HFFc6 (cell line): Measurements from ENCODE around the gene CCDC59. TPM values are rescaled to one million over a fixed set of nuclear protein-coding genes. Genes with fewer than 3 reads are reported as not detected.

Experiments used
- DNase-seq: peaks from one replicate; pipeline ENCODE4 v3.0.0-alpha.2; 2018
- H3K27ac Mint-ChIP-seq: 2 replicates; pipeline ENCODE4 v1.8.0; 2020; ENCODE audit warnings: mild to moderate bottlenecking, mixed read lengths
- H3K27me3 Mint-ChIP-seq: 2 replicates; pipeline ENCODE4 v1.8.0; 2021; ENCODE audit warnings: mild to moderate bottlenecking, moderate library complexity, mixed read lengths; ENCODE audit not compliant: insufficient read depth
- H3K36me3 Mint-ChIP-seq: 2 replicates; pipeline ENCODE4 v1.8.0; 2021; ENCODE audit warnings: low read depth, mixed read lengths
- H3K4me1 Mint-ChIP-seq: 2 replicates; pipeline ENCODE4 v1.8.0; 2020; ENCODE audit warnings: low read depth, mixed read lengths
- H3K4me3 Mint-ChIP-seq: 2 replicates; pipeline ENCODE4 v1.8.0; 2020; ENCODE audit warnings: mild to moderate bottlenecking, moderate library complexity, mixed read lengths
- H3K9me3 Mint-ChIP-seq: 2 replicates; pipeline ENCODE4 v1.8.0; 2020; ENCODE audit warnings: mild to moderate bottlenecking, mixed read lengths
- CTCF ChIP-seq: fragments of 200-600 bp; sonication (generic); IDR thresholded peaks from 2 replicates; pipeline ENCODE4 v1.5.0; 2021; ENCODE audit warnings: antibody characterized with exemption, mild to moderate bottlenecking
- long read RNA-seq: library from polyadenylated mRNA; unstranded; transcript quantifications from one replicate; pipeline ENCODE4 v2.0.0, GENCODE V29; 2019
- total RNA-seq, 6 experiments: library from RNA; stranded (reverse); fragmentation: NEBNext Ultra II Directional; extraction: Animal tissue kit (Norgen Biotek cat#: 25700); gene quantifications; 2 replicates in 1 of 6; 3 replicates in 5 of 6; pipeline ENCODE4 v1.2.3, GENCODE V29; 2021

Gene CCDC59, protein sequence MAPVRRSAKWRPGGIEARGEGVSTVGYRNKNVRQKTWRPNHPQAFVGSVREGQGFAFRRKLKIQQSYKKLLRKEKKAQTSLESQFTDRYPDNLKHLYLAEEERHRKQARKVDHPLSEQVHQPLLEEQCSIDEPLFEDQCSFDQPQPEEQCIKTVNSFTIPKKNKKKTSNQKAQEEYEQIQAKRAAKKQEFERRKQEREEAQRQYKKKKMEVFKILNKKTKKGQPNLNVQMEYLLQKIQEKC
- total RNA-seq, result 10 to 100 TPM; 36.5 to 44.1 (median 42.4) TPM
- long read RNA-seq, transcript CCDC59-207 (2 exons, 600 nt), result major isoform, 9 of 23 reads
- long read RNA-seq, transcript CCDC59-201 (4 exons, 1,983 nt), result minor isoform, 8 of 23 reads
- long read RNA-seq, partial matches to known transcripts, result 4 of 23 reads
- long read RNA-seq, other reads (novel, unspliced or antisense), result 0 of 23 reads

- peaks cover 29% of the 10 kb centered on the region for H3K36me3 Mint-ChIP-seq
- H3K4me1 Mint-ChIP-seq, result peaks cover 28% of the 10 kb centered on the region
- peak; percentile 98 for DNase-seq
- peak within 1 kb of the TSS; percentile 99 for H3K27ac Mint-ChIP-seq
- peak within 1 kb of the TSS; percentile 98 for H3K4me3 Mint-ChIP-seq
- peak; percentile 99 for TF ChIP-seq CTCF
- no peaks in the 10 kb centered on the region for H3K9me3 Mint-ChIP-seq
- H3K27me3 Mint-ChIP-seq, result peaks cover 3% of the 10 kb centered on the region; the same call in 1 of the 2 replicates
Observed at GRCh38 chr12:82358200-82359114, at the start of gene CCDC59, which contains the start of gene METTL25. TSS of gene CCDC59 (minus strand) at chr12:82358387. CDS start at chr12:82358376, 11 bp downstream. TSS of gene METTL25 (plus strand) at chr12:82358529. CDS start at chr12:82358566, 37 bp downstream.

GRCh38 chr12:82407481-82407880 is 49.3 kb upstream of the CCDC59 start:
- H3K27ac Mint-ChIP-seq, result no peak overlapping the region
- H3K9me3 Mint-ChIP-seq, result no peaks in the 10 kb centered on the region
- H3K4me1 Mint-ChIP-seq, result no peaks in the 10 kb centered on the region
- no peak for DNase-seq
- H3K36me3 Mint-ChIP-seq, result no peaks in the 10 kb centered on the region
- no peak overlapping the region for H3K4me3 Mint-ChIP-seq
- no peaks in the 10 kb centered on the region for H3K27me3 Mint-ChIP-seq
- no peak for TF ChIP-seq CTCF

DNA sequence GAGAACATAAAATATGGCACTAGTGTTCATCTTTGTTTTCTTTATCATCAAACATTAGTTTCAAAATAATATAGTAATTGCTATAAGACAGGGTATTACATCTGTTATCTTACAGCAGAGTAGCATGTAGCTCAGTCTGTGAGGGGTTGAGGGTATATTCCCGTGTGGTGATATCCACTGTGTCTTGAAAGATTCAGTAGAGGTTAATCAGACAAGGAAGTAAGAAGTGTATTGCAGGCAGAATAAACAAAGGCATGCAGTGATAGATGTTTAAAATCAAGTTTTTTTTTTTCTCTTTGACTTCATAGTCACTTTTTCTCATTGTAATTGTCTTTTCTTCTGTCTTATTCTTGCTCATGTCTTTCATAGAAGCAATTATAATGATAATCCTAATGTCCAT is 48.5 kb upstream of the CCDC59 start:
- Mint-ChIP-seq H3K4me1 (no peaks in the 10 kb centered on the region), H3K36me3 (no peaks in the 10 kb centered on the region), H3K4me3 (no peak overlapping the region), H3K9me3 (no peaks in the 10 kb centered on the region), H3K27ac (no peak overlapping the region), H3K27me3 (no peaks in the 10 kb centered on the region)
- TF ChIP-seq CTCF, result no peak
- DNase-seq, result no peak

DNA sequence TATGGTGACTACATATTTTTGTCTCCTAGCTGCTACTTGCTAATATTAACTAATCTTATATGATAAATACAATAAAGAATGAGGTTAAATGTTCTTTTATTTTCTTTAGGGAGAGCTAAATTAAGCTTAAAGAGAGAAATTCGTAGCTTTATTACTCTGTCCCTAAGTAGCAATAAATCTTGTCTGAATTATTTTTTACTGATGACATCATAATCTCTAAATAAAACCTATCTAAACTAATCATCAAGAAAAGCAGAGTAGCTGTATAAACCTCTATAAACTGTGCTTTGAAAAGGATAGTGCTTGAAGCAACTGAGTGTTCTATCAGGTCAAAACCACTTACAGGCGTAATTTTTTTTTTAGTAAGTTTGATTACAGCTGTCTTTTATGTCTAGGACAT is 42.6 kb upstream of the CCDC59 start:
- Mint-ChIP-seq H3K4me3 (no peak overlapping the region), H3K36me3 (no peaks in the 10 kb centered on the region), H3K9me3 (no peaks in the 10 kb centered on the region), H3K4me1 (no peaks in the 10 kb centered on the region), H3K27me3 (no peaks in the 10 kb centered on the region), H3K27ac (no peak overlapping the region)
- TF ChIP-seq CTCF, result no peak
- no peak for DNase-seq

GRCh38 chr12:82398879-82399278 is 40.7 kb upstream of the CCDC59 start:
- H3K9me3 Mint-ChIP-seq, result no peaks in the 10 kb centered on the region
- no peaks in the 10 kb centered on the region for H3K27me3 Mint-ChIP-seq
- no peak overlapping the region for H3K4me3 Mint-ChIP-seq
- H3K4me1 Mint-ChIP-seq, result peaks cover 10% of the 10 kb centered on the region; the same call in 1 of the 2 replicates
- H3K27ac Mint-ChIP-seq, result no peak overlapping the region
- no peaks in the 10 kb centered on the region for H3K36me3 Mint-ChIP-seq
- DNase-seq, result no peak
- no peak for TF ChIP-seq CTCF
